PC-9 (cell line): ENCODE measurements around the gene PRPS1. TPM values are rescaled to one million over a fixed set of nuclear protein-coding genes. Genes with fewer than 3 reads are reported as not detected.

ENCODE experiments used
- BruUV-seq: library from RNA; stranded (reverse); fragments of 400-500 nt; replicated peaks from 2 replicates; lab custom pipeline; 2021; lab: Mats Ljungman, UMichigan
- CTCF ChIA-PET: fragments of 300-600 bp; sonication (Branson Sonifier 250); formaldehyde crosslinking; loops from one replicate; lab custom pipeline; 2022; ENCODE audit warnings: antibody characterized with exemption; lab: Charles Lee
- POLR2A ChIA-PET: fragments of 300-600 bp; sonication (Branson Sonifier 250); formaldehyde crosslinking; loops from one replicate; lab custom pipeline; 2022; ENCODE audit warnings: antibody characterized with exemption; ENCODE audit not compliant: unreplicated experiment; lab: Charles Lee
- DNase-seq, 2 experiments: peaks; one replicate each; pipeline versions ENCODE4 v3.0.0 to v3.0.0-alpha.2; 2015 to 2022; ENCODE audit warnings: mixed read lengths in 1 of 2
- H2AFZ ChIP-seq: fragments of 200-600 bp; sonication (generic); 2 replicates; pipeline ENCODE4 v1.8.1; 2017; ENCODE audit warnings: antibody characterized with exemption
- H3F3A ChIP-seq: fragments of 200-600 bp; sonication (generic); 2 replicates; pipeline ENCODE4 v1.8.1; 2017; ENCODE audit warnings: antibody characterized with exemption, mild to moderate bottlenecking, low read depth; ENCODE audit not compliant: insufficient read depth
- H3K27ac ChIP-seq: fragments of 200-600 bp; sonication (generic); 2 replicates; pipeline ENCODE4 v1.6.1; 2016; ENCODE audit warnings: mixed run types
- H3K27me3 ChIP-seq: fragments of 200-600 bp; sonication (generic); 2 replicates; pipeline ENCODE4 v1.6.1; 2016; ENCODE audit warnings: low read depth, mixed run types; ENCODE audit not compliant: insufficient read depth
- H3K36me3 ChIP-seq: fragments of 200-600 bp; sonication (generic); 2 replicates; pipeline ENCODE4 v1.6.1; 2016; ENCODE audit warnings: low read depth, mixed run types
- H3K4me1 ChIP-seq: fragments of 200-600 bp; sonication (generic); replicated peaks from 2 replicates; pipeline ENCODE4 v1.6.1; 2016; ENCODE audit warnings: mixed run types; ENCODE audit not compliant: insufficient read depth
- H3K4me2 ChIP-seq: fragments of 200-600 bp; sonication (generic); 2 replicates; pipeline ENCODE4 v1.6.1; 2017; ENCODE audit warnings: mixed run types
- H3K4me3 ChIP-seq: fragments of 200-600 bp; sonication (generic); 2 replicates; pipeline ENCODE4 v1.6.1; 2016; ENCODE audit warnings: mixed run types
- H3K79me2 ChIP-seq: fragments of 200-600 bp; sonication (generic); 2 replicates; pipeline ENCODE4 v1.6.1; 2017; ENCODE audit warnings: low read depth, mixed run types
- H3K9me2 ChIP-seq: fragments of 200-600 bp; sonication (generic); 2 replicates; pipeline ENCODE4 v1.8.1; 2017; ENCODE audit warnings: mild to moderate bottlenecking; ENCODE audit not compliant: insufficient read depth
- H3K9me3 ChIP-seq: fragments of 200-600 bp; sonication (generic); 2 replicates; pipeline ENCODE4 v1.8.1; 2016; ENCODE audit warnings: low read depth; ENCODE audit not compliant: insufficient read depth
- H4K20me1 ChIP-seq: fragments of 200-600 bp; sonication (generic); 2 replicates; pipeline ENCODE4 v1.8.1; 2017; ENCODE audit not compliant: insufficient read depth
- EZH2 ChIP-seq: fragments of 200-600 bp; sonication (generic); IDR thresholded peaks from 2 replicates; pipeline ENCODE4 v1.8.0; 2017; ENCODE audit warnings: antibody characterized with exemption, low read depth
- intact Hi-C: fragments of 100-400 bp; cut with micrococcal nuclease; formaldehyde crosslinking; loops from one replicate; pipeline ENCODE4 v1.10.0; 2022; ENCODE audit not compliant: unreplicated experiment
- total RNA-seq: library from RNA; stranded (reverse); gene quantifications from 2 replicates; pipeline ENCODE4 v1.2.3, GENCODE V29; 2021
- TF ChIP-seq, protein P1 (sequence below): fragments of 200-600 bp; sonication (generic); conservative IDR thresholded peaks from 2 replicates; pipeline ENCODE4 v1.6.1; 2017; ENCODE audit warnings: mixed run types, antibody characterized with exemption, mild to moderate bottlenecking, moderate library complexity

Gene PRPS1
- total RNA-seq, 1 experiment from 2014 or later, result 67.4 TPM

DNA sequence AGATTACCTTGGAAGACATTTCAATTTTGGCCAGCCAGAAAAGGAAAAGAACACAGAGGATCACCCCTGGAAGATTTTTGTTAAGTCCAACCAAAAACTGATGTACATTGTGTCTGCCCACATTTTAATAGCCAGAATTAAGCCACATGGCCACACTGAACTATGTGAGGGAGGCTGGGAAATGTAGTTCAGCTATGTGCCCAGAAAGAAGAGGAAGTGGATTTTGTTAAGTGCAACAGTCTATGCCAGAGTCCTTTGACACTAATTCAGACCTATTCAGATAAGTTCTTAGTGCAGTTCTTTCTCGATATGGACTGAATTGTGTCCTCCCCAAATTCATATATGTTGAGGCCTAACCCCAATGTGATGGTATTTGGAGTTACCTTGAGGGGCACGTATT, 18.4 kb downstream of the PRPS1 start:
- Histone ChIP-seq H3K79me2 (no peaks in the 10 kb centered on the region), H3K27me3 (no peaks in the 10 kb centered on the region), H3K27ac (no peak overlapping the region), H3K9me2 (no peaks in the 10 kb centered on the region), H3K36me3 (peaks cover 27% of the 10 kb centered on the region), H3K9me3 (no peaks in the 10 kb centered on the region), H3F3A (no peaks in the 10 kb centered on the region; the same call in 1 of the 2 replicates), H3K4me1 (no peaks in the 10 kb centered on the region), H3K4me2 (no peak overlapping the region), H3K4me3 (no peak overlapping the region), H4K20me1 (no peaks in the 10 kb centered on the region), H2AFZ (no peak overlapping the region)
- POLR2A ChIA-PET, result no interaction called here
- CTCF ChIA-PET, result no interaction called here
- BruUV-seq, result no TSS peak
- intact Hi-C loops, result no loop called here
- TF ChIP-seq, protein P1, sequence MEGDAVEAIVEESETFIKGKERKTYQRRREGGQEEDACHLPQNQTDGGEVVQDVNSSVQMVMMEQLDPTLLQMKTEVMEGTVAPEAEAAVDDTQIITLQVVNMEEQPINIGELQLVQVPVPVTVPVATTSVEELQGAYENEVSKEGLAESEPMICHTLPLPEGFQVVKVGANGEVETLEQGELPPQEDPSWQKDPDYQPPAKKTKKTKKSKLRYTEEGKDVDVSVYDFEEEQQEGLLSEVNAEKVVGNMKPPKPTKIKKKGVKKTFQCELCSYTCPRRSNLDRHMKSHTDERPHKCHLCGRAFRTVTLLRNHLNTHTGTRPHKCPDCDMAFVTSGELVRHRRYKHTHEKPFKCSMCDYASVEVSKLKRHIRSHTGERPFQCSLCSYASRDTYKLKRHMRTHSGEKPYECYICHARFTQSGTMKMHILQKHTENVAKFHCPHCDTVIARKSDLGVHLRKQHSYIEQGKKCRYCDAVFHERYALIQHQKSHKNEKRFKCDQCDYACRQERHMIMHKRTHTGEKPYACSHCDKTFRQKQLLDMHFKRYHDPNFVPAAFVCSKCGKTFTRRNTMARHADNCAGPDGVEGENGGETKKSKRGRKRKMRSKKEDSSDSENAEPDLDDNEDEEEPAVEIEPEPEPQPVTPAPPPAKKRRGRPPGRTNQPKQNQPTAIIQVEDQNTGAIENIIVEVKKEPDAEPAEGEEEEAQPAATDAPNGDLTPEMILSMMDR, result no peak
- TF ChIP-seq EZH2, result no peak
- no peak for DNase-seq

DNA sequence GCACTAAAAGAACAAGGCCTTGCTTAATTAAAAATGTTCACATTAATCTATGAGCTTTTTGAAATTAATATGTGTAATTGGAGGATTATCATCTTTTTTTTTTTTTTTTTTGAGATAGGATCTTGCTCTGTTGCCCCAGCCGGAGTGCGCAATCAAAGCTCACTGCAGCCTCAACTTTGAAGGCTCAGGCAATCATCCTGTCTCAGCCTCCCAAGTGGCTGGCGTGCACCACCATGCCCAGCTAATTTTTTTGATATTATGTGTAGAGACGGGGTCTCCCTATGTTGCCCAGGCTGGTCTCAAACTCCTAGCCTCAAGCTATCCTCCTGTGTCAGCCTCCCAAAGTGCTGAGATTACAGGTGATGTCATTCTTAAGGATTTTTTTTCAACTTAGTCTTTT, 20.0 kb downstream of the PRPS1 start:
- H3K4me1 ChIP-seq, result no peaks in the 10 kb centered on the region
- POLR2A ChIA-PET, result no interaction called here
- H3F3A ChIP-seq, result peaks cover under 1% of the 10 kb centered on the region; the same call in 1 of the 2 replicates
- H3K36me3 ChIP-seq, result peaks cover 24% of the 10 kb centered on the region
- no peaks in the 10 kb centered on the region for H3K9me2 ChIP-seq
- H3K79me2 ChIP-seq, result no peaks in the 10 kb centered on the region
- BruUV-seq, result no TSS peak
- H3K27me3 ChIP-seq, result no peaks in the 10 kb centered on the region
- no peak for DNase-seq
- no peak overlapping the region for H3K4me2 ChIP-seq
- intact Hi-C loops, result no loop called here
- no peaks in the 10 kb centered on the region for H3K9me3 ChIP-seq
- no peak for TF ChIP-seq EZH2
- TF ChIP-seq, protein P1, result no peak
- H4K20me1 ChIP-seq, result no peaks in the 10 kb centered on the region
- no peak overlapping the region for H2AFZ ChIP-seq
- no peak overlapping the region for H3K4me3 ChIP-seq
- no peak overlapping the region for H3K27ac ChIP-seq
- CTCF ChIA-PET, result no interaction called here

DNA sequence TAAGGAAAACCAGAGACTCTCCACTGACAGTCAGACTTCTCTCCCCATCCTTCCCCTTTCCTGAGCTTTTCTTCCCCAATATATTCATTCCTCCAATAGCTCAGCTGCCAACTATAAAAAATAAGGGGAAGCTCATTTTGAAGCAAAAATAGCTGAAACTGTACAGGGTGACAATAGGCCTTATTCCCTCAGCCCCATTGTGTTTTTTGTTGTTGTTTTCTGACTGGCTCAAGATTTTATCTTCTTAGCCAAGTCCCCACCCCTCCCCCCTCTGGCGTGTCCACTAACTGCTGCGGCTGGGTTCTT, 26.2 kb downstream of the PRPS1 start:
- intact Hi-C loops, result loop anchor here (2.0 to 10.0 kb wide), 6 partner anchors 22 to 760 kb away; partner anchors contain the start of genes FRMPD3 and PRPS1
- POLR2A ChIA-PET, result interaction anchor here (0.6 to 0.9 kb wide), 4 partner anchors 18 to 88 kb away, joined by 3 to 19 read pairs (median 8); partner anchors contain the start of gene PRPS1
- no peak for TF ChIP-seq EZH2
- TF ChIP-seq, protein P1, result no peak
- Histone ChIP-seq H3K79me2 (no peaks in the 10 kb centered on the region), H3K27ac (peak overlapping the region; percentile 86), H3K4me1 (peaks cover 29% of the 10 kb centered on the region), H3K27me3 (no peaks in the 10 kb centered on the region), H4K20me1 (no peaks in the 10 kb centered on the region), H3K9me2 (no peaks in the 10 kb centered on the region), H3F3A (peaks cover 39% of the 10 kb centered on the region), H3K9me3 (no peaks in the 10 kb centered on the region), H3K36me3 (no peaks in the 10 kb centered on the region), H3K4me3 (peak overlapping the region; percentile 39; the same call in 1 of the 2 replicates), H2AFZ (no peak overlapping the region), H3K4me2 (peak overlapping the region; percentile 70)
- BruUV-seq, result no TSS peak
- DNase-seq, result no peak
- CTCF ChIA-PET, result interaction anchor here (0.6 to 3.8 kb wide), 8 partner anchors 19 to 122 kb away, joined by 3 to 33 read pairs (median 4); partner anchors contain the start of genes NCBP2L and TSC22D3
